OCI-M1 (cell line): Measurements from ENCODE around the gene GRM4.

Experiments used
- DNase-seq: peaks from one replicate; lab custom pipeline; 2025; lab: John Stamatoyannopoulos, UW

Gene GRM4

GRCh38 chr6:34062815-34063214, 83.1 kb downstream of the GRM4 start:
- DNase-seq = no peak

- no peak for DNase-seq
Measured at GRCh38 chr6:34062156-34062555, 83.7 kb downstream of the GRM4 start.

GRCh38 chr6:34061348-34061747, 84.5 kb downstream of the GRM4 start:
- no peak for DNase-seq

- no peak for DNase-seq
Measured at GRCh38 chr6:34059914-34060313, 86.0 kb downstream of the GRM4 start.

GRCh38 chr6:34059136-34059731, 86.7 kb downstream of the GRM4 start:
- no peak for DNase-seq

- no peak for DNase-seq
Measured at GRCh38 chr6:34057790-34058189, 88.1 kb downstream of the GRM4 start.

GRCh38 chr6:34057191-34057590, 88.7 kb downstream of the GRM4 start:
- DNase-seq = no peak

GRCh38 chr6:34056305-34057108, 89.4 kb downstream of the GRM4 start:
- no peak for DNase-seq

GRCh38 chr6:34055223-34055933, 90.5 kb downstream of the GRM4 start:
- peak; percentile 82 for DNase-seq

- DNase-seq = no peak
Measured at GRCh38 chr6:34053721-34054120, 92.2 kb downstream of the GRM4 start.

GRCh38 chr6:34052918-34053608, 92.8 kb downstream of the GRM4 start:
- no peak for DNase-seq

GRCh38 chr6:34052071-34052825, 93.6 kb downstream of the GRM4 start:
- DNase-seq = no peak

GRCh38 chr6:34051331-34051919, 94.5 kb downstream of the GRM4 start:
- DNase-seq = no peak

- DNase-seq = no peak
Measured at GRCh38 chr6:34050691-34051090, 95.2 kb downstream of the GRM4 start.

- DNase-seq = no peak
Measured at GRCh38 chr6:34049395-34050342, 96.2 kb downstream of the GRM4 start.

- no peak for DNase-seq
Measured at GRCh38 chr6:34047913-34048867, 97.7 kb downstream of the GRM4 start.

- no peak for DNase-seq
Measured at GRCh38 chr6:34046617-34047016, 99.3 kb downstream of the GRM4 start.

GRCh38 chr6:34045771-34046170, 100.1 kb downstream of the GRM4 start:
- no peak for DNase-seq
